ENCODE results near the gene RAB27A. TPM values are rescaled to one million over a fixed set of nuclear protein-coding genes. Genes with fewer than 3 reads are reported as not detected.
A peak's percentile ranks its signal among the peaks of the same experiment; 100 is the strongest.

Gene RAB27A
- total and polyA plus RNA-seq, 9 of the 15 experiments (the other 6 are each of a cell fraction or from before 2014, with no cell fraction given), result 31.5 to 171 (median 80.4) TPM

GRCh38 chr15:55279746-55280351 is 9.8 kb downstream of the RAB27A start (continued):
- TF ChIP-seq ZBTB2 (IDR thresholded peaks at IDR 0.05), result no peak
- peak; percentile 99 for TF ChIP-seq SOX6 (IDR thresholded peaks at IDR 0.05)
- TF ChIP-seq MAFK (IDR thresholded peaks at IDR 0.05; ENCODE audit: low read length), result peak; percentile 67
- no peak for TF ChIP-seq RFX5 (IDR thresholded peaks at IDR 0.05; ENCODE audit: low read depth, low read length)
- TF ChIP-seq CCNT2 (IDR thresholded peaks at IDR 0.05; ENCODE audit: borderline replicate concordance, extremely low read depth, insufficient read length, low read depth, low read length), result peak; percentile 27
- TF ChIP-seq ATF1 (CRISPR knock-in tag; IDR thresholded peaks at IDR 0.05), result no peak
- TF ChIP-seq ATF1 (tag; IDR thresholded peaks at IDR 0.05), result peak; percentile 37; the same call in 1 of the 2 replicates
- no peak for TF ChIP-seq SNRNP70 (optimal IDR thresholded peaks at IDR 0.05; ENCODE audit: low read depth, low read length)
- peak; percentile 61 for TF ChIP-seq SMAD4 (CRISPR knock-in tag; conservative IDR thresholded peaks at IDR 0.05)
- TF ChIP-seq HNRNPL (IDR thresholded peaks at IDR 0.05; ENCODE audit: low read depth, low read length), result no peak
- peak; percentile 36; the same call in 1 of the 2 replicates for TF ChIP-seq CEBPB (tag; IDR thresholded peaks at IDR 0.05)
- TF ChIP-seq ZNF277 (CRISPR knock-in tag; IDR thresholded peaks at IDR 0.05; ENCODE audit: borderline replicate concordance), result no peak
- no peak for TF ChIP-seq PBX2 (CRISPR knock-in tag; IDR thresholded peaks at IDR 0.05; ENCODE audit: low read depth)
- 0 out of 2 replicates have a peak, but pooled peaks have one; percentile 18 for TF ChIP-seq PBX2 (tag; conservative IDR thresholded peaks at IDR 0.05; ENCODE audit: low read depth)
